NK-92 treated with Interleukin-12 subunit alpha and Interleukin-12 subunit beta, amount 100 ng/mL, for 24 hours (cell line): Measurements from ENCODE around the gene RPS15.
"Not testable (repeated sequence)": the region's sequence is repeated elsewhere in the genome, so short reads cannot be mapped to it uniquely, and the experiment has no call there.

Experiments used
- DNase-seq: peaks from one replicate; lab custom pipeline; 2025; lab: John Stamatoyannopoulos, UW

RPS15 gene

DNA sequence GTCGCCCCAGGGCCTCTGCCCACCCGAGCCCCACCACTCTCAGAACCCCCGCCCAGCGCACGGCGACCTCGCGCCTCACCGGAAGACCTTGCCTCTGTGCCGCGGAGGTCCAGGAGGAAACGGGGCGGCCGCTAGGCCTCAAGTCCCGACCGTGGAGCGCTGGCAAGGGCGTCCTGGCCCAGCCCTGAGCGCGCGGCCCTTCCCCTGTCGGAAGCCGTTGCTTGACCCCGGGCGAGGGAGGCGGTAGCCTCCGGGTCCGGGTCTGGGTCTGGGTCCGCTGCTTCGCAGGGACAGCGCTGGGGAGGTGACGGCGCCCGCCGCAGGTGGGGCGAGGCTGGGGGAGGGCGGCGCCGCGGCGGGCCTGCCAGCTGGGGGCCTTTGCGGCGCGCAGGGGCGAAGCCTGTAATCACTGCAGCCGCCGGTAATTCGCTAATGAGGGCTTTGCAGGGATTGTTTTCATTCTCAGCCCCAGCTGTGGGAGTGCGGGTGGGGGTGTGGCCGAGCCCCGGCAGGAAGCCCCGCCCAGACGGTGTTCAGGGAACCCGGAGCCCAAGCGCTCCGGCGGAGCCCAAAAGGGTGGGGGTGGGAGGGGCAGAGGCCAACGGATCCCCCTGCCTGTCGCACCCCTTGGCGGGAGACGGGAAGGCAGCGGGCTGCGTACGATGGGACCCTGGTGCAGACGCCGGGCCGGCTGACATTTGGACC is 32.3 kb downstream of the RPS15 start:
- no peak for DNase-seq

GRCh38 chr19:1471010-1471514 is 32.9 kb downstream of the RPS15 start:
- no peak for DNase-seq

DNA sequence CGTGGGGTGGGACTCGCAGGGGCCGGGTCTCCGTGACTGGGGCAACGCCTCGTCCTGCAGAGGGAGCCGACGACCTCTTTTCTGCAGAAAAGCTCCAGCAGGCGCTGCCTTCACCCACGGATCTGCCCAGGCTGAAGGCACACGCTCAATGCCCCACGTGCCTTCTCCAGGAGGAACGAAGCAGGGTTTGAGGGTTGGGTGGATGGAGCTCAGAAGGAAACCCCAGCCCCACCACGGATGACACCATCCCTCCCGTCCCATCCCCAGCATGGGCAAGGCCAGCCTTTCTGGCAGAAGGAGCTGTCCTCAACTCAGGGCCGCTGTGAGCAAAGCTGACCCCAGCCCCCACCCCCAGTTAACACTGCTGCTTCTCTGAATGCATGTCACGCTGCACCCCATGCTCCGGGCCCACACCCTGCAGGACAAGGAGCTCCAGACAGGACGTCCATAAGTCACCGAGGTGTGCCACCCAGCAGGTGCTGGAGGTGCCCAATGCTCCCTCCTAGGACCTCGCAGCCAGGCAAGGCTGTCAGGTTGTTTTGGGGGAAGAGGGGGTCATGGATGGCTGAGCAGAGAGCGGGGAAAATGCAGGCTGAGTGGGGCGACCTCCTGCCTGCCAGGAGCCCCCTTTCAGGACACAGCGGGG is 33.4 kb downstream of the RPS15 start:
- DNase-seq, result no peak

DNA sequence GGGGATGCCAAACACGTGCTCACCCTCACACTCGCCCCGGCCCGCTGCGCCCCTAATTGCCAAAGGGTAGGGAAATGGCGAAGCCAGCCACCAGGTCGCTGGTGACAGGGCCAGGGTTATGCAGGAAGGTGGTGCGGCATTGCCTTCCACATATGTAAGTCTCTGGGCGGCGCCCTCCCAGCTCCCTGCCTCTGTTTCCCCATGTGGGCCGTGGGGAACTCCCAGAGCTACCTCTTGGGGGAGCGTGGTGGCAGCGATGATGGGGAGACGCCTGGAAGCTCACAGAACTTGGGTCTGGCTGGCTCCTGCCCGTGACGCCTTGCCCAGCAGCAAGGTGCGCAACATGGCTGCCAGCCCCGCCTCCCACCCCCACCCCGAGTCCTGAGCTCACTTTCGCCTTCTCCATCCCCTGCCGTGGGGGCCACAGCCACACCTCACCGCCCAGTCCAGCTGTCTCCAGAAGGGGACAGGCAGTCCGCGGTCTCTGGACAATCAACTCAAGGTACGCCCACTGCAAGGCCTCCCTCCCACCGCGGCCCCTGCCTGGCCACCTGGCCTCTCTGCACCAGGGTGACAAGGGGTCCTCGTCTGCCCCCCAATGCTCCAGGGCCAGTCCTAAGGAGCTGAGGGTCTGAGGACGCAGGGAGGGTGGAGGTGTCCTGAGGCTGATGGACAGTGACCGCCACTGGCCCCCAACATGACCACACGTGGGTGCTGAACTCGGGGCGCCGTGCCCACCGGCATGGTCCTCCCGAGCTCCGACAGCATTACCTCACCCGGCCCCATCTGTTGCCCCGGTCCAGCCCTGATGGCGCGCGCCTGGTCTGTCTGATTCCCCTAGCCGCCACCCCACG is 34.3 kb downstream of the RPS15 start:
- no peak for DNase-seq

DNA sequence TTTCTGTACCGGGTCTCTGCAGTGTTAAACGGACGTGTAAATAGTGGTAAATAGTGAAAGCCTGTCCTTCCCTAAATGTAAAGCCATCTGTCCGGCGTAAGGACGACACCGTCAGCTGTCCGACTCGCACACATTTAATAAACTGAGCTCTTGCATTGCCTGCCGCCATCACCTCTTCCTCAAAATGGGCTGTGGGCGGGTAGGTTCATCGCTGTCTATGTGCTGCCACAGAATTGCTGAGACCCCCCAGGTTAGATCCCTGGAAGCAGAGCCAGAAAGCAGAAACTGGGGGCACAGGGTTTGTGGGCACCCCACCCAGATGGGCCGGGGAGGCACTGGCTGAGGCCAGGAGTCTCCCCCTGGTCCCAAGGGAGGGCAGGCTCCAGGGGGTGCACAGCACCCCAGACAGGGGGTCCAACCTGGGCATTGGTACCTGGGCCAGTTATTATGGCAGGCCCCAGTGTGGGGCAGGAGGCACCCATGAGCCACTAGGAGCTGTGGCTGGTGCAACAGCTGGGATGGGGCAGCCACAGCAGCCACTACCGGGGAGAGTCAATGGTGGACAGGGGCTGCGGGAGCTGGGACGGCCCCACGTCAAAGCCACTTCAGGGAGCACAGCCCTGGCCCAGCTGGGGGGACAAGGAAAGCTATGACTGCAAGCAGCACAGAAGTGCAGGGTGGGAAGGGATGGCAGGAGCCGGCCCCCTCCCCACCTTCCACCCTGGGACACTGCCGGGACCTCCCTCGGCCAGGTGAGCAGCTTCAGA is 35.1 kb downstream of the RPS15 start:
- DNase-seq, result no peak

DNA sequence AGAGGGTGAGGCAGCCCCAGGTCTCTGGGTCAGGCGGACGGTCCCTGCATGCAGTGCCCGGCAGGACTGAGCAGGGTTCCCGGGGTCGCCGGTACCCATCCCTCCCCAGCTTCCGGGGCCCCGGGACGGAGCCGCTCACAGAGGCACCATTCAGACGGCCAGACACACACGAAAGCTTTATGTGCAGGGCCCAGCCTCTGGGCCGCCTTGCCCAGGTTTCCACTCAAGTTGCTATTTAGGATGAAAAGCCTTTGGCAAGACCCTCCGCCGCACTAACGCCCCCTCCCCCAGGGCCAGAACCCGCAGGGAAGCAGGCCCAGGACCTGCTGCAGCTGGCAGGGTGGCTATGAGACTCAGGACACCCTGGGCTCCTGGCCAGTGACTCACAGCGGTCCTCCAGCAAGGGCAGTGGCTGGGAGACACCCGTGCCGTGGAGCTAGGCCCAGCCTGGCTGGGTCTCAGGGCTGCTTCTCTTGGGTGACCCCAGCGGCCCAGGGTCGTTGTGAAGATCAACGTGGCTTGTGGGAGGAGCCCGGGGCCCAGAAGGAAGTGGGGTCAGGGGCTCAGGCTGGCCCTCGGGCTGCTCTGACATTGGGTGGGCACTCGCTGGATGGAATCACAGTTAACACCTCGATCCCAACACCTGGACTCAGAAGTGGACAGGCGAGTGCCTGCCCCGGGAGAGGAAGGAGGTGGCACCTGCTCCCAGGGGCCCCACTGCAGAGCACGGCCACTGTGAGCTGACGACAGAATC is 36.0 kb downstream of the RPS15 start:
- DNase-seq, result no peak

DNA sequence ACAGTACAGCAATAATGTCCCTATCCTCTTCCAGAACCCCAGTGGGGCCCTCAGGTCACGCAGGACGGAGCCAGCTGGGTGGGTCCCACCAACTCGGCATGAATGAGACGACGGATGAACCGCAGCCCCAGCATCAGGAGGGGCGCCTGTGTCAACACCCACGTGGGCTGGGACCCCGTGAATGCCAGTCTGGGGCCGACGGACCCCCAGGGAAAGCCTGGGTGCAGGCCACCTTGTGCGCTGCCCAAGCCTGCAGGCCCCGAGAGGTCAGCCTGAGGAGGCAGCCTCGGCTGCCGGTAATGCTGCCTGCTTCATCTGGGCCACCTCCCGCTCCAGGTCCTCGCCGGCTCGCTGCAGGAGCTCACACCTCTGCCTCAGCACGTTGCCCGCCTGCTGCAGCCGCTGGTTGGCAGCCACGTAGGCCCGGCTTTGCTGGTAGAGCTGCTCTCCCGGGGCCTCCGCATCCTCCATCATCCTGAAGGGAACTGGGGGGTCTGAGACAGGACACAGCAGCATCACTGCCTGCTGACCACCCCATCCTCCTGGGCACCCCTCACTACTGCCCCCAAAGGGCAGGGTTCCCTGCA is 36.7 kb downstream of the RPS15 start:
- no peak for DNase-seq

DNA sequence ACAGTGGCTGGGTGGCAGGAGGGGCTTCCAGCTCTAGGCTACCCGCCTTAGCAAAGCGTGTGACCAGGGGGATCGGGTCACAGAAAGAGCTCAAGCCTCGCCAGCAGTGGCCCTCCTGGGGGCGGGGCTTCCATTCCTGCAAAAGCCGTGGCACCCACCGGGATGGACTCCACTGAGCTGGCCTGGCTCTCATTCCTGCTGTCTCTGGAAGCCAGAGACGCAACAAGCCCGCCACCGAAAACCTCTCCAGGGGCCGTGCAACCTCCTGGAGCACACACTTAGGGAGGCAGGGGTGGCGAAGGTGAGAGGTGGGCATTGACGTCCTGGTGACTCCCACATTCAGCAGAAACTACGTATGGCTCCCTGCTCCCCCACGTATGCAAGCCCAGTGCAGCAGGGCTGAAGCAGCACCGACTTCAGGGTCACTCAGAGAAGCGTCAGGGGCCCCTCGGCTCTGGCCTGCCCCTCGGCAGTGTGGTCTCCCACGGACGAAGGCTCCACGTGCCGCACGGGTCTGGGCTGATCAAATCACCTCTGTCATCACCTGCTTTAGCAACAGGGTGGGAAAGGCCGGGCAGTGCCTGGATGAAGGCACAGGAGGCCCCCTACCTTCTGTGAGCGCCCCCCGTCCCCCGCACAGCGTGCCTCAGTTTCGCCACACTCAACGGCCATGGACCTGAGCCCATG is 37.7 kb downstream of the RPS15 start:
- no peak for DNase-seq

- not testable (repeated sequence) for DNase-seq
Measured at GRCh38 chr19:1477056-1477455, 38.9 kb downstream of the RPS15 start.

- peak; percentile 89 for DNase-seq
Measured at GRCh38 chr19:1478934-1479707, 40.9 kb downstream of the RPS15 start, which contains the start of gene C19orf25. Gene C19orf25, minus strand, starts transcription at chr19:1479215. Its CDS starts 312 bp downstream, at chr19:1478903.

DNA sequence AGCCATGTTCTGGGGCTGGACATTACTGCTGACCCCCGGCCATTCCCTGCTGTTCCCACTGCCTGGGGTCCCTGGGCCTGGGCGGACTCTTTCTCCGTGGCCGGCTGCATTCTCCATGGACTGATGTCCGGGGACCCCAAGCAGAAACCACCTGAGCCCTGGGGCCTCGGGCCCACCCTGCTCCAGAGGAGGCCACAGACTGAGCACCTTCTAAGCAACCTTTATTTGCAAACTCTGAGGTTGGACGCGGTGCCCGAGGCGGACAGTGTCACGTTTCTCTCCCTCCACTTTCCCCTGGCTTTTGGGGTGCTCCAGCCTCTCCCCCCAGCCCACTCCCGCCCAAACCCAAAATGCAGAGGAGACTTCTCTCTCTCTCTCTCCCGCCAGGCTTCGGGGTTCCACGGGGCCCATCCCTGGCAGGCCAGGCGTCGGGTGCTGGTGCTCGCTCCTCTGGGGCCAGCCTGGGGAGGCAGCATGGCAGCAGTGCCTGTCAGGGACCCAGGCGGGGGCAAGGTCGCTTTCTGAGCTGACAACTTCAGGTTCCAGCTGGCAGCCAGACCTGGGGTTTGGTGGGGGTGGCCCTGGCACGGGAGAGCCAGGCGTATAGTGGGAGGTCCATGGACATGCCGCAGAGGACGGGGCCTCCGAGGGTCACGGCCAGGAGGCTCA is 43.2 kb downstream of the RPS15 start:
- no peak for DNase-seq

GRCh38 chr19:1481893-1482360 is 43.7 kb downstream of the RPS15 start:
- no peak for DNase-seq

DNA sequence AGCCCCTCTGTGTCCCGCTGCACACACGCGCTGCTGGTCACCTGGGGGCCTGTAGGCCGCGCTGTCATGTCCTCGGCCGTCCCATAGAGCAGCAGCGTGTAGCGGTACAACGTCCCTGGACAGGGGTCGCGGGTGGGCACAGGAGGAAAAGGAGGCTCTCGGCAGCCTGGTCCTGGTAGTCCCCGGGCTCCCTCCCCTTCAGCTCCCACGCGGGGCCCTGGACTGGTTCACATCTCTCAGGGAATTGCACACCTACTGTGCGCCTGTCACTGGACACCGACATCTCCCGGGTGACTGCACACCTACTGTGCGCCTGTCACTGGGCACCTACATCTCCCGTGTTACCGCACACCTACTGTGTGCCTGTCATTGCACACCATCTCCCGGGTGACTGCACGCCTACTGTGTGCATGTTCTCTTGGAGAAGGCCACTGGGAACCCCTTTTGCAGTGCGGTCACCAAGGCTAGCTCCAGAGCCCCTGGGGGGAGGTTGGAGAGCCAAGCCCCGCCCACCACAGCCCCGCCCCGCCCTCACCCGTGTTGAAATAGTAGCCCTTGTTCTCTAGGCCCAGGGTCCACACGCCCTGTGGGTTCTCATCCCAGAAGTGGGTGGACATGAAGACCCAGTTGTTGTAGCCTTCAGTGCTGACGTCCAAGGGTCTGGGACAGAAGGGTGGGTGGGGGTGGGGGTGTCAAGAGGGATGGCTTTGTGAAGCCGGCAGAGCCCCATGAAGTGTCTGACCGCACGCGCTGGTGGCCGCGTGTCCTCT is 44.4 kb downstream of the RPS15 start:
- no peak for DNase-seq

DNA sequence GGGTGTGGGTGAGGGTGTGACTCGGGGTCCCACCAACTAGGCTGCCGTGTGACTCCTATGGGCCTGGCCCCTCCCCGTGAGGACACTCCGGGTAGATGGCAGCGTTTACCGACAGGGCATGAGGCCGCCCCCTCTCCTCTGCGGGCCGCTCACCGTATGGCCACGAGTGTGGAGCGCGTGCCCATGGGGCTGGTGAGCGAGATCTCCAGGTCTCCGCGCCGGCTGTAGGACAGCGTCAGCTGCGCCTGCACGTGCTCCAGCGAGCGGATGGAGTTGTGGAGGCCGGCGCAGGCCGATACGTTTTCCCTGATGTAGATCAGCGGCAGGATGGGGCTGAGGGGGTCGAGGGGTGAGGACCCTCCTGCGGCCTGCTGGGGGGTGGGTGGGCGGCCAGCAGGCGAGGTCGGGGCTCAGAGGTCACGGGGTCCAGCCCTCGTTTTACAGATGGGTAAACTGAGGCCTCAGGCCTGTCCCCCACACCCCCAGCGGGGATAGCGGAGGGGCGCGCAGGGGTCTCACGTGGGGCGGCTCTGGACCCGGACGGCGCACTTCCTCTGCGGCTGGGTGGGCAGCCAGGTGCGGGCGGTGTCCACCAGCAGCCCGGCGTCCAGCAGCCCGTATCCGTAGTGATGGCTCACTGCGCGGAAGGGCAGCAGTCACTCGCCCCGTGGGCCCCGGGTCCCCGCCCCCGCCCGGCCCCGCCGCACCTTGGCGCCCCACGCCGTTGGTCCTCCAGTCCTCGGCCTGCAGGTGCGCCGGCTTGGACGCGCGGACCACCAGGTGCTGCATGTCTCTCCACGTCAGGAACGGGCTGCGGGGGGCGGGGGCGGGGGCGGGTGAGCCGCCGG is 45.2 kb downstream of the RPS15 start:
- no peak for DNase-seq

DNA sequence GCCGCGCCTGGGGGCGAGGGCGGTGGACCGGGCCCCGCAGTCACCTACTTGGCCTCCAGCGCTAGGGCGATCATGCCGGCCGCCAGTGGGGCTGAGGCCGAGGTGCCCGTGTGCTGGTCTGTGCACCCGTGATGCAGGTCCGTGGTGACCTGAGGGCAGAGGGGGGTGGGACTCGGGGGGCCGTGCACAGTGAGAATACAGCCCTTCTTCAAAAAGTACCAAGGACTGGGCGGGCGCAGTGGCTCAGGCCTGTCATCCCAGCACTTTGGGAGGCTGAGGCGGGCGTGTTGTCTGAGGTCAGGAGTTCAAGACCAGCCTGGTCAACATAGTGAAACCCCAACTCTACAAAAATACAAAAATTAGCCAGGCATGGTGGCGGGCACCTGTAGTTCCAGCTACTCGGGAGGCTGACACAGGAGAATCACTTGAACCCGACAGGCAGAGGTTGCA is 45.8 kb downstream of the RPS15 start:
- no peak for DNase-seq

GRCh38 chr19:1486720-1487575 is 48.8 kb downstream of the RPS15 start:
- no peak for DNase-seq
